Stimulated activated CD8-positive, alpha-beta memory T cell treated with anti-CD3 and anti-CD28 coated beads, Interleukin-15, amount 100 ng/mL, for 4 hours (primary cell): ENCODE data around the gene RELCH.

Experiments used
- DNase-seq, 2 donors: peaks; one replicate each; pipeline ENCODE4 v3.0.0-alpha.2; 2020; ENCODE audit warnings: low read depth in 2 of 2

RELCH gene

GRCh38 chr18:62338446-62339105 is 151.5 kb downstream of the RELCH start:
- DNase-seq: no peak

DNA sequence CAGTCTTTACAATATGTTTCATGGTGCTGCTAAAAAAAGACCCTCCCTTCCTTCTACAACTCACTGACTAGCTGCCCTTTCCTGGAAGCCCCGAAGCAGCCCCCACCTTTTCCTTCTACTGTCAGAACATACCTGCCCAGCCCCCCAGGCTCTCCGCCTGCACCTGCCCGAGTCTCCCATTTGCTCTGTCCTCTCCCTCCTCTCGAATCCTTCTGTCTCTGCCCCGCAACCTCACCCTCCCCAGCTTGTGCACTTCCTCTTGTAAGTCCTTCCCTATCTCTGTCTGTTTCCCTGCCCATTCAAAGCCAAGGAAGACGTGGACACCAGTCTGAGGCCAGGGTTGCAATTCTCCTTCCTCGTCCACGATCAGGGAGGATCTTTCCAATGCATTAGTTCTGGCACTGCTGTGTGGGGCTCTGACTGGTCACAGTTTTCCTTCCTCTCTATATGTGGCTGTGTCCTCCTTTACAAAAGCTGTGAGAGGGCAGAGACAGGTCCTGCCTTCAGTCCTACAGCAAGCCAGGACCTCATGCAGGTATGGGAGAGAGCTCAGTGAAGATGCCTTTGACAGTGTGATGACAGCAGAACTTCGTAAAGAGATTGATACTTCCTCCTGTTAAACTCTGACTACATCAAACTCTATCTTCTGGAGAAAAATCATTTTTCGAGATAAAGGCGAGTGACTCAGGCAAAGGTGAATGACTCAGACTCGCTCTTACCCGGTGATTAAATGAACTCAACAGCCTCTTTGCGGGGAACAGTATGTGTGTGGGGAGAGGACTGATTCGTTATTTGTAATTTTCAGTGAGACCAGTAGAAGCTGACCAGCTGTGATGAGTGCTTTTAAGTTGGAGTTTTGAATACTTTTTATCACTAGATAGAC is 152.3 kb downstream of the RELCH start:
- no peak for DNase-seq

DNA sequence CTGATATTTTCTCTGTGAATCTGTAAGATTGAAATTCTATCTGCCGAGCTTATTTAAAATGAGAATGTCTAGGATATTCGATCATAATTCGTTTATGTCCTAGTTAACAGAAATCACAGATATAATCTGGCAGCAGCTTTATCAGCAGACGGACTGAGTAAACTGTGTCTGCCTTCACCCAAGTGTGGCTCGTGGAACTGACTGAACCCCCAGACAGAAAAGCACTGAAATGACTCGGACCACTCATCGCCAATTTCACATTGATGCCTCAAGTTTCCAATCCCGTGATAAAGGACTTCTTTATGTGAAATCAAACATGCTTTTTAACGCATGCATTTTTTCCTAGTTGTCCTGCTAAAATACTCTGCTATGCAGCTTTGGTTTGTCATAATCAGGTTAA is 153.9 kb downstream of the RELCH start:
- DNase-seq: no peak

DNA sequence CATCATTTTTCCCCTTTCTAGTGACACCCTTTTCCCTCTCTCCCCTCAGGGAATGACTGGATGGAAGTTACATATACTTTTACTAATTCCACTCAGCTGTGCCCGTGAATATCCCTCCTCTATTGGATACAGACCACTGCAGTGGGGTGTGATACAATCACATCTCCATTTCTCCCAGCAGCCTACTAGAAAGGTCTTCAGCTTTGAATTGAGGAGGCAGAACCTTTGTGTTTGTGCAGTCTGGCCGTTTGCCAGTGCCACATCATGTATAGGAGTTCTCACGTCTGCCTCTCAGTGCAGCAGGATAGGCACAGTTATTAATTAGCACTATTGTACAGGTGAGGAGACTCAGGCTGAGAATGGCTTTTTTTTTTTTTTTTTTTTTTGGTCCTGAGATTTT is 154.4 kb downstream of the RELCH start:
- DNase-seq: no peak

- DNase-seq: no peak
Observed at GRCh38 chr18:62342884-62343283, 155.8 kb downstream of the RELCH start.

DNA sequence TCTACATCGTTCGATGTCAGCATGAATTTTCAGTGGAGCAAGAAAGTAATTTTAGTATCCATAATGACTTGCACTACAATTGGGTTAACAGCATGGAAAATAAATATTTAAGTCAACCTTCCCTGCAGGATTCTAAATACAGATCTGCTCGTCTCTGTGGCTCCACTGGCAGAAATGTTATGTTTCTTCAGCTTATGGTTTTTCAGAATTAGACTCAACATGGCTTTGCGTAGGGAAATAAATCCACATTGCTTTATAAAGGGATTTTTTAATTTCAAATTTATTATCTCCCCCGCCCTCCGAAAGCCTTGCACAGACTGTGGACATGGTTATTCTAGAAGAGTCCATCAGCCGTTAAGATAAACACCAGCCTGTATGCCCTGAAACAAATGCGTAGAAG is 156.3 kb downstream of the RELCH start:
- DNase-seq: no peak

DNA sequence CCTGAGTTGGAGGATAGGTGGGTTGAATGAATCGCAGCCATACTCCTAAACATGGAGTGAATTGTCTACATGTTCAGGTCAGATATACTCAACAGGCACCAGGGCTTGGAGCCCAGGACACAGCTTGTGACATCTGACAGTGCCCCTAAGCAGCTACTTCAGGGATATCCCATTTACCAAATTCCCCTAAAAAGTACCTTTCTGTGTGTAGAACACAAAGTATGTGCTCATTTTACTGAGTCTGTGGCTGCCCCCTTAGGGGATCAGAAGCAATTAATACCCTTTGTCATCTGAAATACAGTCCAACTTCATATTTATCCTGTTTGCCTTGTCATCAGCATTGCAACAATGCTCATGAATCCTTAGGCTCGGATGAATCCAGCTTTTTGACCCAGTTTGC is 158.9 kb downstream of the RELCH start:
- no peak for DNase-seq

GRCh38 chr18:62346333-62347088 is 159.5 kb downstream of the RELCH start:
- DNase-seq: no peak

DNA sequence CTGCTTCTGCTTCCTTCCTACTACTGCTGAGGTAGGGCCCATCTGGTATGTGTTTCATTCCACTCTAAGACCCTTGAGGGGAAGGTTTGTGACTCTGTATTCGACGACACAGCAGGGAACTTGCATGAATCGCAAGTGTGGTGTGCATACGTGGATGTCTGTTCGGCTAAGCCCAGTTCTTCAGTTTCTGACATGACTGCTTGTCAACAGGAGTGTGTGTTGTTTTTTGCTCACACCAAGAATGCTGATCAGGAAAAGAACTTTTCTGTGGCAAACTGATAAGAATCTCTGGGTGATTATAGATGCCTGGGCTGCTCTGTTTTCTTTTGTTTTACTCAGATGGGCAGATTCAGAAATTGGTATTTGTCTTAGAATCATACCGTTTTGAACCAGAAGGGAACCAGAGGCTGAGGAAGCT is 160.0 kb downstream of the RELCH start:
- no peak for DNase-seq

DNA sequence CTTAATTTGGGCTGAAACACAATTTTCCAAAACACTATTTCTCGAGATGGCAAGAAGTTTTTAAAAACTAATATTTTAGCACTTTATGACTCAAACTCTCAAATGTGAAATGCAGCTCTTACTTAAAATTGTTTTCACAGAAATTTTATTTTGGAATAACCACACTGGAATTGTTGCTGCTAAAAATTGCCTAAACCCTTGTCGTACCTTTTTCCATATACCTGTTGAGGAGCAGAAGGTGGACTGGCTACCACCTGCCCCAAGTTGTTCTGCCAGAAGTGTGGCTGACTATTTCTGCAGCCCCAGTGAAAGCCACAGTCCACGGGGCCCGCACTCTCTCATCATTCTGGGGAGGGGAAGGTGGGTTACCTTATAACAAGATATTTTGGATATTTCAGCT is 161.4 kb downstream of the RELCH start:
- no peak for DNase-seq

DNA sequence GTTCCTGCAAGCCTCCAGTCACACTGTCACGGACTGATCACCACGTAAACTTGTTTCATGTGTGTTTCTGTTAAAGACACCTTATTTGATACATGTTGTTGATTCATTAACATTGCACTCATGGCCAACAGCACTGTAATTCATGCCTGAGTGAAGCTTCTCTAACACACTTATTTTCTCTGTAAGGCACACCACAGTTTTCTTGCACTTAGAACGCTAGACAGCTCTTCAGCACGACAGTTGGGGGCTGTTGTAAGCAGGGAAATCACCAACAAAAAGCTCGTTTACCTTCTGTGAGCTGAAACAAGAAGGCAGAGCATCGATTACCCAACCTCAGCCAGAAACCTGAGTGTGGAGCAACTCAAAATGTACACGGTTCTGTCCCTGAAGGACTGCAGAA is 166.1 kb downstream of the RELCH start:
- DNase-seq: no peak

- DNase-seq: no peak
Observed at GRCh38 chr18:62354151-62354550, 167.1 kb downstream of the RELCH start.

DNA sequence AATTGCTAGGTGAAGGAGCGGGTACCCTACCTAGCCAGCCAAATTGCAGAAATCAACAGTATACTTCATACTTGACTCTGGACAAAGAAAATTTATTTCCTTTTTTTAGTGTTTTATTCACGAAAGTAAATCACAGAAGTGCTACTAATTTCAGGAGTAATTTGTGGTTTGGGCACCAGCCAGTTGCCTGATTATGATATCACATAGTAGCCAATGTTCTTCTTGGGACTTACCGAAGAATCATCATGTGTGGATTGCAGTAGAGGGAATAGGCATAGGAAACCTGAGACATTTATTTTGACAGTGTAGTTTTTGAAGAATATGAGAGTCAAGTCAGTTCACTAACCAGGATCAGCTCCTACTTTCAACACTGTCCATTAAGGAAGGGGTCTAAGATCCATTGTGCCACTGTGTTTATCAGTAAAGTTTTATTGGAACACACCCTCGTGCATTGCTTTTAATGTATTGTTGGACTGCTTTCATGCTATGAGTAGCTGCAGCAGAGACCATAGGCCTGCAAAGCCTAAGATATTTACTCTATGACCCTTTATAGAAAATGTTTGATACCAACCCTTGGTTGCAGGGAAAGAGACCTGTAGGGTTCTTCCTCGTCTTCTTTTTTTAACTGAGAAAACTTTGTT is 170.1 kb downstream of the RELCH start:
- no peak for DNase-seq
